ENCODE data around the gene VSTM5.

GRCh38 chr11:93840180-93840579 lies 10.2 kb downstream of the VSTM5 start:
- TF ChIP-seq EGR1 (IDR thresholded peaks at IDR 0.05) = no peak
- TF ChIP-seq, protein P1, sequence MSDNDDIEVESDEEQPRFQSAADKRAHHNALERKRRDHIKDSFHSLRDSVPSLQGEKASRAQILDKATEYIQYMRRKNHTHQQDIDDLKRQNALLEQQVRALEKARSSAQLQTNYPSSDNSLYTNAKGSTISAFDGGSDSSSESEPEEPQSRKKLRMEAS (IDR thresholded peaks at IDR 0.05) = no peak
- TF ChIP-seq EP300 (IDR thresholded peaks at IDR 0.05; ENCODE audit: borderline replicate concordance) = no peak
- TF ChIP-seq TEAD4 (IDR thresholded peaks at IDR 0.05) = no peak
- TF ChIP-seq REST (IDR thresholded peaks at IDR 0.05; ENCODE audit: low read depth) = no peak
- no peak for TF ChIP-seq CEBPB (IDR thresholded peaks at IDR 0.05)
- TF ChIP-seq YY1 (IDR thresholded peaks at IDR 0.05; ENCODE audit: low read depth) = no peak
- TF ChIP-seq RAD21 (IDR thresholded peaks at IDR 0.05; ENCODE audit: low read depth) = no peak
- no peak for TF ChIP-seq NFIC (IDR thresholded peaks at IDR 0.05)
- no peak for TF ChIP-seq TCF12 (IDR thresholded peaks at IDR 0.05; ENCODE audit: low read depth)
- no peak for TF ChIP-seq CREB1 (IDR thresholded peaks at IDR 0.05; ENCODE audit: low read depth)
- TF ChIP-seq FOXM1 (IDR thresholded peaks at IDR 0.05; ENCODE audit: borderline replicate concordance, low read depth) = no peak
- no peak for TF ChIP-seq TAF1 (IDR thresholded peaks at IDR 0.05; ENCODE audit: low read depth)
- no peak for TF ChIP-seq ZBTB7A (IDR thresholded peaks at IDR 0.05; ENCODE audit: low read depth)

All from Ishikawa (cell line).